ENCODE measurements around the gene IFNLR1.

Gene IFNLR1

GRCh38 chr1:24126672-24127023 is 60.4 kb downstream of the IFNLR1 start:
- Histone ChIP-seq H3K27me3 (ENCODE audit: control insufficient read depth, insufficient read depth, low read length) (peaks cover 9% of the 10 kb centered on the region), H3K4me3 (ENCODE audit: low read length) (no peak overlapping the region), H3K36me3 (ENCODE audit: insufficient read depth, low read length) (no peaks in the 10 kb centered on the region), H3K4me1 (ENCODE audit: control insufficient read depth, insufficient read depth, low read length) (peaks cover 4% of the 10 kb centered on the region), H3K4me2 (ENCODE audit: low read length) (no peak overlapping the region), H3K9me3 (replicated peaks; ENCODE audit: low read length) (peaks cover 3% of the 10 kb centered on the region), H3K9ac (ENCODE audit: low read depth, low read length) (no peak overlapping the region)

GRCh38 chr1:24126018-24126671 is 60.9 kb downstream of the IFNLR1 start:
- peaks cover 4% of the 10 kb centered on the region for H3K4me1 ChIP-seq (ENCODE audit: control insufficient read depth, insufficient read depth, low read length)
- no peak overlapping the region for H3K4me3 ChIP-seq (ENCODE audit: low read length)
- H3K27me3 ChIP-seq (ENCODE audit: control insufficient read depth, insufficient read depth, low read length), result peaks cover 14% of the 10 kb centered on the region
- no peaks in the 10 kb centered on the region for H3K36me3 ChIP-seq (ENCODE audit: insufficient read depth, low read length)
- no peak overlapping the region for H3K9ac ChIP-seq (ENCODE audit: low read depth, low read length)
- no peak overlapping the region for H3K4me2 ChIP-seq (ENCODE audit: low read length)
- H3K9me3 ChIP-seq (replicated peaks; ENCODE audit: low read length), result peaks cover 3% of the 10 kb centered on the region

GRCh38 chr1:24125456-24125855 is 61.6 kb downstream of the IFNLR1 start:
- Histone ChIP-seq H3K9ac (ENCODE audit: low read depth, low read length) (no peak overlapping the region), H3K36me3 (ENCODE audit: insufficient read depth, low read length) (no peaks in the 10 kb centered on the region), H3K9me3 (replicated peaks; ENCODE audit: low read length) (peaks cover 3% of the 10 kb centered on the region), H3K4me1 (ENCODE audit: control insufficient read depth, insufficient read depth, low read length) (peaks cover 4% of the 10 kb centered on the region), H3K27me3 (ENCODE audit: control insufficient read depth, insufficient read depth, low read length) (peaks cover 21% of the 10 kb centered on the region), H3K4me3 (ENCODE audit: low read length) (no peak overlapping the region), H3K4me2 (ENCODE audit: low read length) (no peak overlapping the region)

- no peaks in the 10 kb centered on the region for H3K9me3 ChIP-seq (replicated peaks; ENCODE audit: low read length)
- H3K9ac ChIP-seq (ENCODE audit: low read depth, low read length), result no peak overlapping the region
- no peaks in the 10 kb centered on the region for H3K36me3 ChIP-seq (ENCODE audit: insufficient read depth, low read length)
- peaks cover 4% of the 10 kb centered on the region for H3K4me1 ChIP-seq (ENCODE audit: control insufficient read depth, insufficient read depth, low read length)
- peaks cover 26% of the 10 kb centered on the region for H3K27me3 ChIP-seq (ENCODE audit: control insufficient read depth, insufficient read depth, low read length)
- H3K4me2 ChIP-seq (ENCODE audit: low read length), result no peak overlapping the region
- H3K4me3 ChIP-seq (ENCODE audit: low read length), result no peak overlapping the region
Measured at GRCh38 chr1:24124980-24125379, 62.1 kb downstream of the IFNLR1 start.

- Histone ChIP-seq H3K9me3 (replicated peaks; ENCODE audit: low read length) (no peaks in the 10 kb centered on the region), H3K4me3 (ENCODE audit: low read length) (no peak overlapping the region), H3K9ac (ENCODE audit: low read depth, low read length) (no peak overlapping the region), H3K4me1 (ENCODE audit: control insufficient read depth, insufficient read depth, low read length) (peaks cover 4% of the 10 kb centered on the region), H3K36me3 (ENCODE audit: insufficient read depth, low read length) (no peaks in the 10 kb centered on the region), H3K27me3 (ENCODE audit: control insufficient read depth, insufficient read depth, low read length) (peaks cover 32% of the 10 kb centered on the region), H3K4me2 (ENCODE audit: low read length) (no peak overlapping the region)
Measured at GRCh38 chr1:24123611-24124010, 63.5 kb downstream of the IFNLR1 start.

GRCh38 chr1:24122776-24123175 is 64.3 kb downstream of the IFNLR1 start:
- Histone ChIP-seq H3K9me3 (replicated peaks; ENCODE audit: low read length) (no peaks in the 10 kb centered on the region), H3K36me3 (ENCODE audit: insufficient read depth, low read length) (no peaks in the 10 kb centered on the region), H3K4me2 (ENCODE audit: low read length) (no peak overlapping the region), H3K9ac (ENCODE audit: low read depth, low read length) (no peak overlapping the region), H3K4me3 (ENCODE audit: low read length) (no peak overlapping the region), H3K27me3 (ENCODE audit: control insufficient read depth, insufficient read depth, low read length) (peaks cover 28% of the 10 kb centered on the region), H3K4me1 (ENCODE audit: control insufficient read depth, insufficient read depth, low read length) (peaks cover 4% of the 10 kb centered on the region)

- H3K9me3 ChIP-seq (replicated peaks; ENCODE audit: low read length), result no peaks in the 10 kb centered on the region
- H3K27me3 ChIP-seq (ENCODE audit: control insufficient read depth, insufficient read depth, low read length), result peaks cover 37% of the 10 kb centered on the region
Measured at GRCh38 chr1:24121406-24121805, 65.7 kb downstream of the IFNLR1 start.

GRCh38 chr1:24120965-24121364 is 66.1 kb downstream of the IFNLR1 start:
- H3K4me3 ChIP-seq (ENCODE audit: low read length), result no peak overlapping the region
- H3K4me1 ChIP-seq (ENCODE audit: control insufficient read depth, insufficient read depth, low read length), result no peaks in the 10 kb centered on the region
- no peak overlapping the region for H3K9ac ChIP-seq (ENCODE audit: low read depth, low read length)
- H3K27me3 ChIP-seq (ENCODE audit: control insufficient read depth, insufficient read depth, low read length), result peaks cover 40% of the 10 kb centered on the region
- no peaks in the 10 kb centered on the region for H3K36me3 ChIP-seq (ENCODE audit: insufficient read depth, low read length)
- H3K9me3 ChIP-seq (replicated peaks; ENCODE audit: low read length), result no peaks in the 10 kb centered on the region
- H3K4me2 ChIP-seq (ENCODE audit: low read length), result no peak overlapping the region

More at GRCh38 chr1:24121406-24121805, 65.7 kb downstream of the IFNLR1 start:
- H3K9ac ChIP-seq (ENCODE audit: low read depth, low read length), result no peak overlapping the region
- no peaks in the 10 kb centered on the region for H3K36me3 ChIP-seq (ENCODE audit: insufficient read depth, low read length)
- H3K4me1 ChIP-seq (ENCODE audit: control insufficient read depth, insufficient read depth, low read length), result peaks cover 1% of the 10 kb centered on the region
- H3K4me3 ChIP-seq (ENCODE audit: low read length), result no peak overlapping the region
- no peak overlapping the region for H3K4me2 ChIP-seq (ENCODE audit: low read length)

- Histone ChIP-seq H3K9ac (ENCODE audit: low read depth, low read length) (no peak overlapping the region), H3K9me3 (replicated peaks; ENCODE audit: low read length) (no peaks in the 10 kb centered on the region), H3K4me3 (ENCODE audit: low read length) (no peak overlapping the region), H3K4me1 (ENCODE audit: control insufficient read depth, insufficient read depth, low read length) (no peaks in the 10 kb centered on the region), H3K4me2 (ENCODE audit: low read length) (no peak overlapping the region), H3K36me3 (ENCODE audit: insufficient read depth, low read length) (no peaks in the 10 kb centered on the region), H3K27me3 (ENCODE audit: control insufficient read depth, insufficient read depth, low read length) (peaks cover 41% of the 10 kb centered on the region)
Measured at GRCh38 chr1:24119859-24120756, 67.0 kb downstream of the IFNLR1 start.

- Histone ChIP-seq H3K36me3 (ENCODE audit: insufficient read depth, low read length) (no peaks in the 10 kb centered on the region), H3K9ac (ENCODE audit: low read depth, low read length) (no peak overlapping the region), H3K9me3 (replicated peaks; ENCODE audit: low read length) (no peaks in the 10 kb centered on the region), H3K4me3 (ENCODE audit: low read length) (no peak overlapping the region), H3K4me2 (ENCODE audit: low read length) (no peak overlapping the region), H3K4me1 (ENCODE audit: control insufficient read depth, insufficient read depth, low read length) (no peaks in the 10 kb centered on the region), H3K27me3 (ENCODE audit: control insufficient read depth, insufficient read depth, low read length) (peaks cover 44% of the 10 kb centered on the region)
Measured at GRCh38 chr1:24119489-24119858, 67.6 kb downstream of the IFNLR1 start.

- no peaks in the 10 kb centered on the region for H3K4me1 ChIP-seq (ENCODE audit: control insufficient read depth, insufficient read depth, low read length)
- peaks cover 50% of the 10 kb centered on the region for H3K27me3 ChIP-seq (ENCODE audit: control insufficient read depth, insufficient read depth, low read length)
- no peak overlapping the region for H3K9ac ChIP-seq (ENCODE audit: low read depth, low read length)
Measured at GRCh38 chr1:24118410-24119242, 68.5 kb downstream of the IFNLR1 start.

More at GRCh38 chr1:24118410-24119242, 68.5 kb downstream of the IFNLR1 start:
- H3K9me3 ChIP-seq (replicated peaks; ENCODE audit: low read length), result no peaks in the 10 kb centered on the region
- H3K36me3 ChIP-seq (ENCODE audit: insufficient read depth, low read length), result no peaks in the 10 kb centered on the region
- no peak overlapping the region for H3K4me3 ChIP-seq (ENCODE audit: low read length)
- no peak overlapping the region for H3K4me2 ChIP-seq (ENCODE audit: low read length)
